OCI-LY1 (cell line): ENCODE data around the gene FBLN2.

Experiments
- H2AFZ ChIP-seq: fragments of 200-600 bp; sonication (generic), shearing (Covaris generic); 2 replicates; pipeline ENCODE4 v1.6.0; 2014; ENCODE audit warnings: antibody characterized with exemption, mild to moderate bottlenecking, low read length
- H3F3A ChIP-seq: fragments of 200-600 bp; sonication (generic), shearing (Covaris generic); 2 replicates; pipeline ENCODE4 v1.6.0; 2014; ENCODE audit warnings: mild to moderate bottlenecking, antibody characterized with exemption, low read length, moderate library complexity; ENCODE audit not compliant: insufficient read depth
- H3K27ac ChIP-seq: fragments of 200-600 bp; sonication (generic); 2 replicates; pipeline ENCODE4 v1.5.1; 2014; ENCODE audit warnings: low read length, mixed run types, mild to moderate bottlenecking, low read depth; ENCODE audit not compliant: poor library complexity, severe bottlenecking
- H3K27me3 ChIP-seq: fragments of 200-600 bp; sonication (generic); 2 replicates; pipeline ENCODE4 v1.6.0; 2014; ENCODE audit warnings: antibody characterized with exemption, mild to moderate bottlenecking, low read length, moderate library complexity; ENCODE audit not compliant: insufficient read depth
- H3K36me3 ChIP-seq: fragments of 200-600 bp; sonication (generic); 2 replicates; pipeline ENCODE4 v1.6.1; 2014; ENCODE audit warnings: mild to moderate bottlenecking, antibody characterized with exemption, low read length, moderate library complexity, mixed read lengths; ENCODE audit not compliant: insufficient read depth
- H3K4me1 ChIP-seq: fragments of 200-600 bp; sonication (generic); 2 replicates; pipeline ENCODE4 v1.5.1; 2014; ENCODE audit warnings: mild to moderate bottlenecking, low read length, moderate library complexity; ENCODE audit not compliant: insufficient read depth, severe bottlenecking
- H3K4me2 ChIP-seq: fragments of 200-600 bp; sonication (generic), shearing (Covaris generic); 2 replicates; pipeline ENCODE4 v1.6.1; 2014; ENCODE audit warnings: low read length
- H3K4me3 ChIP-seq: fragments of 200-600 bp; sonication (generic); 2 replicates; pipeline ENCODE4 v1.5.1; 2014; ENCODE audit warnings: low read length, low read depth, mild to moderate bottlenecking, mixed read lengths; ENCODE audit not compliant: poor library complexity, severe bottlenecking
- H3K79me2 ChIP-seq: fragments of 200-600 bp; shearing (Covaris generic); 2 replicates; pipeline ENCODE4 v1.6.1; 2016; ENCODE audit warnings: mixed run types, low read length, mixed read lengths; ENCODE audit not compliant: insufficient read depth
- H3K9ac ChIP-seq: fragments of 200-600 bp; sonication (generic), shearing (Covaris generic); 2 replicates; pipeline ENCODE4 v1.6.1; 2014; ENCODE audit warnings: mild to moderate bottlenecking, low read length, mixed read lengths
- H3K9me2 ChIP-seq: fragments of 200-600 bp; sonication (generic), shearing (Covaris generic); 2 replicates; pipeline ENCODE4 v1.6.1; 2014; ENCODE audit warnings: low read depth, mild to moderate bottlenecking, low read length, mixed read lengths
- H3K9me3 ChIP-seq: fragments of 200-600 bp; shearing (Covaris generic); 2 replicates; pipeline ENCODE4 v1.6.1; 2014; ENCODE audit warnings: low read length, mixed read lengths
- H4K20me1 ChIP-seq: fragments of 200-600 bp; sonication (generic), shearing (Covaris generic); 2 replicates; pipeline ENCODE4 v1.6.0; 2016; ENCODE audit warnings: mild to moderate bottlenecking, low read length; ENCODE audit not compliant: insufficient read depth
- EZH2 ChIP-seq: fragments of 200-600 bp; sonication (generic), shearing (Covaris generic); IDR thresholded peaks from 2 replicates; pipeline ENCODE4 v1.8.0; 2017; ENCODE audit warnings: borderline replicate concordance, mixed run types, mild to moderate bottlenecking, antibody characterized with exemption, low read length, moderate library complexity, mixed read lengths
- TF ChIP-seq, protein P1 (sequence below): fragments of 200-600 bp; sonication (generic), shearing (Covaris generic); IDR thresholded peaks from 2 replicates; pipeline ENCODE4 v1.5.1; 2017; ENCODE audit warnings: mild to moderate bottlenecking, antibody characterized with exemption, low read length, moderate library complexity, mixed read lengths

FBLN2 gene

DNA sequence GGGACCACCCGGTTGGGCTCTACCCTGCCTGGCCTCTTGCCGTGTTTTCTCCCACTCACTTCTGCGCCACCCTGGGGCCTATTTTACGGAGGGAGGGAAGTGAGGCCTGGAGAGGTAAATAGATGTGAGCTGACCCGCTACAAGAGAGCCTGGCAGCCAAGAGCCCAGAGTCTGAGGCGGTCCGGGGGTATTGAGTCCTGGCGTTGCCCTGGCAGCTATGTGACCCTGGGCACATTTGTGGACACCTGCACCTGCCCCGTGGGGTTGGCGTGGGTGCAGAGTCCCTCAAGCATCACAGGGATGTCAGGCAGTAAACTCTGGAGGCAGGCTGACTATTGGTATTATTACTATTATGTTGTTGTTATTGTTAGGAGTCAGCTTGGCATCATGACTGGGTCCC is 85.7 kb downstream of the FBLN2 start:
- Histone ChIP-seq H3K4me2 (no peak overlapping the region), H3F3A (no peaks in the 10 kb centered on the region), H3K4me1 (no peaks in the 10 kb centered on the region), H2AFZ (no peak overlapping the region), H3K79me2 (no peaks in the 10 kb centered on the region), H3K4me3 (no peak overlapping the region), H3K27me3 (no peaks in the 10 kb centered on the region), H3K27ac (no peak overlapping the region), H3K9me2 (no peaks in the 10 kb centered on the region), H3K9ac (no peak overlapping the region), H3K9me3 (no peaks in the 10 kb centered on the region), H4K20me1 (no peaks in the 10 kb centered on the region), H3K36me3 (no peaks in the 10 kb centered on the region)
- no peak for TF ChIP-seq EZH2
- TF ChIP-seq, protein P1, sequence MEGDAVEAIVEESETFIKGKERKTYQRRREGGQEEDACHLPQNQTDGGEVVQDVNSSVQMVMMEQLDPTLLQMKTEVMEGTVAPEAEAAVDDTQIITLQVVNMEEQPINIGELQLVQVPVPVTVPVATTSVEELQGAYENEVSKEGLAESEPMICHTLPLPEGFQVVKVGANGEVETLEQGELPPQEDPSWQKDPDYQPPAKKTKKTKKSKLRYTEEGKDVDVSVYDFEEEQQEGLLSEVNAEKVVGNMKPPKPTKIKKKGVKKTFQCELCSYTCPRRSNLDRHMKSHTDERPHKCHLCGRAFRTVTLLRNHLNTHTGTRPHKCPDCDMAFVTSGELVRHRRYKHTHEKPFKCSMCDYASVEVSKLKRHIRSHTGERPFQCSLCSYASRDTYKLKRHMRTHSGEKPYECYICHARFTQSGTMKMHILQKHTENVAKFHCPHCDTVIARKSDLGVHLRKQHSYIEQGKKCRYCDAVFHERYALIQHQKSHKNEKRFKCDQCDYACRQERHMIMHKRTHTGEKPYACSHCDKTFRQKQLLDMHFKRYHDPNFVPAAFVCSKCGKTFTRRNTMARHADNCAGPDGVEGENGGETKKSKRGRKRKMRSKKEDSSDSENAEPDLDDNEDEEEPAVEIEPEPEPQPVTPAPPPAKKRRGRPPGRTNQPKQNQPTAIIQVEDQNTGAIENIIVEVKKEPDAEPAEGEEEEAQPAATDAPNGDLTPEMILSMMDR, result no peak

DNA sequence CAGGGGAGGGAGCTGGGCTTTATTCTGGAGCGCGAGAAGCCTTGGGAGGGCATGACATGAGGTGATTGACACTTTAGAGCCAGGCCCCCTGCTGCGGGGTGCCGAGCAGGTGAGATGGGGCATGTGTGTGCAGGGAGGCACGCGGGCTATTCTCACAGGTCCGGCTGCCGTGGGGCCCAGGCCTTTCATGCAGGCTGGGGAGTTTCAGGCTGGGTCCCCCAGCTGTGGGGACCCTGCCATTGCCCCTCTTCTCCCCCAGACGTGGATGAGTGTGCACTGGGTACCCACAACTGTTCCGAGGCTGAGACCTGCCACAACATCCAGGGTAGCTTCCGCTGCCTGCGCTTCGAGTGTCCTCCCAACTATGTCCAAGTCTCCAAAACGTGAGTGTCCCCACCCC is 87.3 kb downstream of the FBLN2 start:
- Histone ChIP-seq H3K9me2 (no peaks in the 10 kb centered on the region), H3K27me3 (no peaks in the 10 kb centered on the region), H4K20me1 (no peaks in the 10 kb centered on the region), H3K27ac (no peak overlapping the region), H3K9ac (no peak overlapping the region), H3K36me3 (no peaks in the 10 kb centered on the region), H3F3A (no peaks in the 10 kb centered on the region), H3K79me2 (no peaks in the 10 kb centered on the region), H3K4me2 (no peak overlapping the region), H3K4me3 (no peak overlapping the region), H3K4me1 (no peaks in the 10 kb centered on the region), H2AFZ (no peak overlapping the region), H3K9me3 (no peaks in the 10 kb centered on the region)
- TF ChIP-seq, protein P1, result no peak
- TF ChIP-seq EZH2, result no peak

DNA sequence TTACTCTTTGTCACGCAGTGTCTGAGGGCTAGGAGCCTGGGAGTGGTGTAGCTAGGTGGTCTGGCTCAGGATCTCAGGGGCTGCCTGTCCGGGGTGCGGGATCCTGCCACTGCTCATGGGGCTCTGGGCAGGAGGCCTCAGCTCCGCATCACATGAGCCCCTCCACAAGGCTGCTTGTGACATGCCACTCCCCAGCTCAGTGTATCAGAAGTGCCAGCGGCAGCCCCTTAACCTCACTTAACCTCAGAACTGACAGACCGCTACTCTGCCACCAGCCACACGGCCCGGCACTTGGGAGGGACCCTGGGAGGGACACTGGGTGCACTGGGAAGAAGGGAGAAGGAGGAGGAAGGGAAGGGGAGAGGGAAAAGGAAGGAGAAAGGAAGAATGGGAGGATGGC is 87.9 kb downstream of the FBLN2 start:
- no peaks in the 10 kb centered on the region for H4K20me1 ChIP-seq
- no peak overlapping the region for H3K9ac ChIP-seq
- no peaks in the 10 kb centered on the region for H3F3A ChIP-seq
- H3K4me3 ChIP-seq, result no peak overlapping the region
- H2AFZ ChIP-seq, result no peak overlapping the region
- H3K36me3 ChIP-seq, result no peaks in the 10 kb centered on the region
- no peak overlapping the region for H3K4me2 ChIP-seq
- no peaks in the 10 kb centered on the region for H3K9me2 ChIP-seq
- H3K4me1 ChIP-seq, result no peaks in the 10 kb centered on the region
- H3K9me3 ChIP-seq, result no peaks in the 10 kb centered on the region
- no peak overlapping the region for H3K27ac ChIP-seq
- H3K27me3 ChIP-seq, result no peaks in the 10 kb centered on the region
- H3K79me2 ChIP-seq, result no peaks in the 10 kb centered on the region
- no peak for TF ChIP-seq EZH2
- TF ChIP-seq, protein P1, result no peak
